Activated CD8-positive, alpha-beta T cell treated with anti-CD3 and anti-CD28 coated beads for 36 hours (primary cell): Measurements from ENCODE around the gene GINM1. TPM values are rescaled to one million over a fixed set of nuclear protein-coding genes. Genes with fewer than 3 reads are reported as not detected.
A peak's percentile ranks its signal among the peaks of the same experiment; 100 is the strongest.

Source experiments
- ATAC-seq: fragments of 200-7000 bp; cut with Tn5 transposase; one replicate; pipeline ENCODE4 v1.10.0; 2021; ENCODE audit warnings: mild to moderate bottlenecking, moderate library complexity
- CTCF ChIA-PET: fragments of 350-600 bp; sonication (Branson Sonifier 250); formaldehyde crosslinking; loops from one replicate; lab custom pipeline; 2021; ENCODE audit warnings: antibody characterized with exemption; lab: Charles Lee
- POLR2A ChIA-PET: fragments of 350-600 bp; sonication (Branson Sonifier 250); formaldehyde crosslinking; loops from one replicate; lab custom pipeline; 2021; ENCODE audit warnings: antibody characterized with exemption; lab: Charles Lee
- DNase-seq: peaks from one replicate; pipeline ENCODE4 v3.0.0-alpha.2; 2020
- H3K27ac Mint-ChIP-seq: one replicate; pipeline ENCODE4 v1.8.0; 2021; ENCODE audit warnings: mild to moderate bottlenecking, mixed read lengths
- H3K27me3 Mint-ChIP-seq: one replicate; pipeline ENCODE4 v1.8.0; 2021; ENCODE audit warnings: mixed read lengths
- H3K36me3 Mint-ChIP-seq: one replicate; pipeline ENCODE4 v1.8.0; 2021; ENCODE audit warnings: low read depth, mixed read lengths
- H3K4me1 Mint-ChIP-seq: one replicate; pipeline ENCODE4 v1.8.0; 2021; ENCODE audit warnings: low read depth, mixed read lengths
- H3K4me3 Mint-ChIP-seq: one replicate; pipeline ENCODE4 v1.8.0; 2021; ENCODE audit warnings: mild to moderate bottlenecking, moderate library complexity, mixed read lengths
- H3K9me3 Mint-ChIP-seq: one replicate; pipeline ENCODE4 v1.8.0; 2021; ENCODE audit warnings: mixed read lengths
- intact Hi-C: fragments of 100-400 bp; cut with micrococcal nuclease; formaldehyde crosslinking; loops from one replicate; pipeline ENCODE4 v1.10.0; 2022
- total RNA-seq, 2 experiments: library from RNA; stranded (reverse); gene quantifications; one replicate each; pipeline ENCODE4 v1.2.3, GENCODE V29; 2021
- TF ChIP-seq, protein P1 (sequence below): fragments of 200-600 bp; IDR thresholded peaks from one replicate; pipeline ENCODE4 v1.8.0; 2022; ENCODE audit warnings: antibody characterized with exemption, mild to moderate bottlenecking

The GINM1 gene
- total RNA-seq, 2 experiments from 2014 or later = 15.4 to 16.3 TPM

DNA sequence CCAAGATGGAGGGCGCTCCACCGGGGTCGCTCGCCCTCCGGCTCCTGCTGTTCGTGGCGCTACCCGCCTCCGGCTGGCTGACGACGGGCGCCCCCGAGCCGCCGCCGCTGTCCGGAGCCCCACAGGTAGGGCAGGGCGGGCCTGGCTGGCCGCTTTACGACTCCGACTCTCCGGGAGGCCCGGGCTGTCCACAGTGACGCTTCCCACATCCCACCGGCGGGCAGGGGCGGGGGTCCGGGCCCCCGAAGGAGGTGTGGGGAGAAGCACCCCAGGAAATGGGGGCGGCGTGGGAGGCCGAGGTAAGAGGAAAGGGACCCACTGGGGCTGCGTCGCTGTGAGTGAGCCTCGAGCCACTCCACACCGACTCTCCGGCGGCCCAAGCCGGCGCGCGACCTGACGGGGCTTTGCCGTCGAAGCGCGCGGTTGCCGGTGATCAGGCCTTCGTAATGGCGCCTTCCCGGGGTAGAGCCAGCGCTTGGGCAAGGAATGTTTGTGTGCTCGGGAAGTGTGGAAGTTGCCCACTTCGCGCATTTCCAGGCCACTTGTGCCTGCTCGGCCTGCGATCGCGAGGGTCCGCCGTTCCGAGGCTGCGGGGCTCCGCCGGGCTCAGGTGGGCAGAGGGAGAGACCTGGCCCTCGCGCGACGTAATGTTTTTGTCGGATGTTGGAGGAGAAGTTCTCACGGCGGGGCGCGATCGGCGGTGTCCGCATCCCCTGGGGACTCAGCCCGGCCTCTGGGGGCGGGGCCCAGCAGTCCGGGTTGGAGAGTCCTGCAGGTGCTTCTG, 427 bp downstream of the GINM1 start:
- peak overlapping the region; percentile 93 for H3K4me3 Mint-ChIP-seq
- H3K4me1 Mint-ChIP-seq = peaks cover 33% of the 10 kb centered on the region
- ChIA-PET CTCF (no interaction called here), POLR2A (interaction anchor here (0.6 to 1.2 kb wide), 3 partner anchors 13 to 440 kb away, joined by 3 to 5 read pairs (median 4); no protein-coding TSS in a partner anchor)
- TF ChIP-seq, protein P1, sequence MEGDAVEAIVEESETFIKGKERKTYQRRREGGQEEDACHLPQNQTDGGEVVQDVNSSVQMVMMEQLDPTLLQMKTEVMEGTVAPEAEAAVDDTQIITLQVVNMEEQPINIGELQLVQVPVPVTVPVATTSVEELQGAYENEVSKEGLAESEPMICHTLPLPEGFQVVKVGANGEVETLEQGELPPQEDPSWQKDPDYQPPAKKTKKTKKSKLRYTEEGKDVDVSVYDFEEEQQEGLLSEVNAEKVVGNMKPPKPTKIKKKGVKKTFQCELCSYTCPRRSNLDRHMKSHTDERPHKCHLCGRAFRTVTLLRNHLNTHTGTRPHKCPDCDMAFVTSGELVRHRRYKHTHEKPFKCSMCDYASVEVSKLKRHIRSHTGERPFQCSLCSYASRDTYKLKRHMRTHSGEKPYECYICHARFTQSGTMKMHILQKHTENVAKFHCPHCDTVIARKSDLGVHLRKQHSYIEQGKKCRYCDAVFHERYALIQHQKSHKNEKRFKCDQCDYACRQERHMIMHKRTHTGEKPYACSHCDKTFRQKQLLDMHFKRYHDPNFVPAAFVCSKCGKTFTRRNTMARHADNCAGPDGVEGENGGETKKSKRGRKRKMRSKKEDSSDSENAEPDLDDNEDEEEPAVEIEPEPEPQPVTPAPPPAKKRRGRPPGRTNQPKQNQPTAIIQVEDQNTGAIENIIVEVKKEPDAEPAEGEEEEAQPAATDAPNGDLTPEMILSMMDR = no peak
- no peaks in the 10 kb centered on the region for H3K27me3 Mint-ChIP-seq
- H3K27ac Mint-ChIP-seq = peak overlapping the region; percentile 86
- H3K36me3 Mint-ChIP-seq = no peaks in the 10 kb centered on the region
- peak; percentile 13 for ATAC-seq
- peak; percentile 70 for DNase-seq
- no peaks in the 10 kb centered on the region for H3K9me3 Mint-ChIP-seq
- intact Hi-C loops = no loop called here

DNA sequence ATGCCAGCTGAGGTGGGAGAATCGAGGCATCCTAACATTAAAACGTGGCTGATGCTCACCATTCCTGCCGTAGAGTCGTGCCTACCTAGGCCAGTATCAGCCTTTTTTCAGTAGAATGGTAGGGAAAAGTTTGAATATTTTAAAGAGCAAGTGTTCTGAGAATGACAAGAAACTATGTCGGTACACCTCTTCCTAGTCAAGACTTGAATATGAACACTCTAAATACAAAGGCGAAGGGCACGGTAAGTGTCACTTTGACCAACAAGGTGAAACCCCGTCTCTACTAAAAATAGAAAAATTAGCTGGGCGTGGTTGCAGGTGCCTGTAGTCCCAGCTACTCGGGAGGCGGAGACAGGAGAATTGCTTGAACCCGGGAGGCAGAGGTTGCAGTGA, 1.0 kb downstream of the GINM1 start:
- Mint-ChIP-seq H3K36me3 (no peaks in the 10 kb centered on the region), H3K27ac (peak overlapping the region; percentile 86), H3K9me3 (no peaks in the 10 kb centered on the region), H3K4me3 (peak overlapping the region; percentile 93), H3K4me1 (peaks cover 33% of the 10 kb centered on the region), H3K27me3 (no peaks in the 10 kb centered on the region)
- ChIA-PET CTCF (no interaction called here), POLR2A (interaction anchor here (1.2 to 1.3 kb wide), 2 partner anchors 13 to 21 kb away, joined by 5 to 7 read pairs; partner anchors contain the start of gene PPIL4)
- DNase-seq (peak; percentile 11), ATAC-seq (no peak)
- TF ChIP-seq, protein P1 = no peak
- intact Hi-C loops = no loop called here

DNA sequence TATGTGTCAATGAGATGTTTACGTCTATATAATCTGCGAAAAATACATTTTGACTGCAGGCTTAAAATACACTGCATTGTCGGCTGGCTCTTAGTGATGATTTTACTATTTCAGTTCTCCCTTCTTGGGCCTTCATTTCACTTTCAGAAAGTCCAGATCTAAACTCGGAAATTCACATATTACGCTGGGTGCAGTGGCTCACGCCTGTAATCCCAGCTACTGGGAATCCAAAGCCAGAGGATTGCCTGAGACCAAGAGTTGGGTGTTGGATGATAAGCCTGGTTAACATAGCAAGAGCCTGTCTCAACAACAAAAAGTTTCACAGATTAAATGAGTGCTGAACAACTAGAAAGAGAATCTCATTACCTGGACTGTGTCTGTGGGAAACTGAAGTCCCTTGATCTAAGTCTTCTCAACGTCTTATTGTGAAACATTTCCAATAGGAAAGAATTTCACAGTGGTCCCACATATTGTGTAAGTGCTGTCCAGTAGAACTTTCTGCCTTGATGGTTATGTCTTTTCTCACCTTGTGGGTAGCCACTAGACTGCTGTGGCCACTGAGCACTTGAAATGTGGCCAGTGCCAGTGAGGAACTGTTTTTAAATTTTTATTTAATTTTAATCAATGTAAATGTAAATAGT, 1.9 kb downstream of the GINM1 start:
- H3K27me3 Mint-ChIP-seq = no peaks in the 10 kb centered on the region
- intact Hi-C loops = no loop called here
- POLR2A ChIA-PET = interaction anchor here (1.3 kb wide), 1 partner anchor 22 kb away, joined by 7 read pairs; the partner anchor contains the start of gene PPIL4
- peaks cover 2% of the 10 kb centered on the region for H3K36me3 Mint-ChIP-seq
- peak overlapping the region; percentile 93 for H3K4me3 Mint-ChIP-seq
- no peak overlapping the region for H3K27ac Mint-ChIP-seq
- TF ChIP-seq, protein P1 = no peak
- no peak for DNase-seq
- CTCF ChIA-PET = no interaction called here
- H3K4me1 Mint-ChIP-seq = peaks cover 33% of the 10 kb centered on the region
- ATAC-seq = no peak
- H3K9me3 Mint-ChIP-seq = no peaks in the 10 kb centered on the region

DNA sequence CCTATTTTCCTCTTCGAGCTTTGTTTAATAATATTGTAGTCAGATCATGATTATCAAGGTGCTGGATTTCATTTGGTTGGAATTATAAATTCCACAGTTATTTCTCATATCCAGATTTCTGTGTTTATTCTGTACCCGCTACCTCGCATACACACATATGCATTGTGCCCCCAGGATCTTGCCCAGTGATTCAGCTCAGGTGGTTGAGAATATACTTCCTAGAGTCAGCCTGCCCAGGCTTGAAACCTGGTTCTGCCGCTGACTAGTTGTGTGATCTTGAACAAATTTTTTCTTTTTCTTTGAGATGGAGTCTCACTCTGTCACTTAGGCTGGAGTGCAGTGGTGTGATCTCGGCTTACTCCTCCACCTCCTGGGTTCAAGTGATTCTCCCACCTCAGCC, 14.7 kb downstream of the GINM1 start:
- TF ChIP-seq, protein P1 = no peak
- ChIA-PET POLR2A (interaction anchor here (0.6 kb wide), 1 partner anchor 98 kb away, joined by 4 read pairs; no protein-coding TSS in a partner anchor), CTCF (no interaction called here)
- peaks cover 18% of the 10 kb centered on the region for H3K36me3 Mint-ChIP-seq
- H3K27ac Mint-ChIP-seq = no peak overlapping the region
- no peak overlapping the region for H3K4me3 Mint-ChIP-seq
- no peaks in the 10 kb centered on the region for H3K9me3 Mint-ChIP-seq
- intact Hi-C loops = no loop called here
- H3K27me3 Mint-ChIP-seq = no peaks in the 10 kb centered on the region
- ATAC-seq (no peak), DNase-seq (no peak)
- H3K4me1 Mint-ChIP-seq = no peaks in the 10 kb centered on the region

DNA sequence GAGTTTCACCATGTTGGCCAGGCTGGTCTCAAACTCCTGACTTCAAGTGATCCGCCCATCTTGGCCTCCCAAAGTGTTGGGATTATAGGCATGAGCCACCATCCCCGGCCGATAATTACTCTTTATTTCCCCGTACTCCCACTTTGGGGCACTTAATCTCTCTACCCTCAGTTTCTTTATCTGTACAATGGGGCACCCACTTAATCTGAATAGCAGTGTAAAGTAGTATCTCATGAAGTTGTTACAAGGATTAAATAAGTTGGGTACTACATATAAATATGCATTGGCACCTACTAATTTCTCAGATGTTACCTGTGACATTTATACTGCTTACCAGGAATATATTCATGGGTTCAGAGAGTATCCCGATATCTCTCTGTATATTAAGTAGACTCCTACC, 15.2 kb downstream of the GINM1 start:
- TF ChIP-seq, protein P1 = no peak
- Mint-ChIP-seq H3K4me1 (peaks cover 4% of the 10 kb centered on the region), H3K27me3 (no peaks in the 10 kb centered on the region), H3K4me3 (no peak overlapping the region), H3K27ac (no peak overlapping the region), H3K9me3 (no peaks in the 10 kb centered on the region), H3K36me3 (peaks cover 21% of the 10 kb centered on the region)
- ChIA-PET POLR2A (interaction anchor here (0.6 kb wide), 1 partner anchor 99 kb away, joined by 4 read pairs; no protein-coding TSS in a partner anchor), CTCF (no interaction called here)
- ATAC-seq (no peak), DNase-seq (no peak)
- intact Hi-C loops = no loop called here
